RWPE2 (cell line): Measurements from ENCODE around the gene PPP1R36.

Experiments
- ATAC-seq: fragments of 200-7000 bp; cut with Tn5 transposase; 3 replicates; pipeline ENCODE4 v1.9.1; 2021; ENCODE audit warnings: low read depth
- DNase-seq: peaks from one replicate; pipeline ENCODE4 v3.0.0-alpha.2; 2020; ENCODE audit warnings: low spot score
- H3K27ac ChIP-seq: fragments of 450-650 bp; 2 replicates; pipeline ENCODE4 v1.5.1; 2017; ENCODE audit warnings: mild to moderate bottlenecking; ENCODE audit not compliant: poor library complexity, severe bottlenecking
- H3K27me3 ChIP-seq: fragments of 250-450 bp; sonication (Bioruptor Pico); 2 replicates; pipeline ENCODE4 v1.5.1; 2021; ENCODE audit warnings: mild to moderate bottlenecking, moderate library complexity; ENCODE audit not compliant: insufficient read depth, poor library complexity, severe bottlenecking
- H3K36me3 ChIP-seq: fragments of 250-450 bp; sonication (Bioruptor Pico); 2 replicates; pipeline ENCODE4 v1.5.1; 2020; ENCODE audit warnings: low read depth, mild to moderate bottlenecking, moderate library complexity
- H3K4me1 ChIP-seq: fragments of 250-450 bp; sonication (Bioruptor Pico); 2 replicates; pipeline ENCODE4 v1.5.1; 2021; ENCODE audit warnings: mild to moderate bottlenecking, moderate library complexity; ENCODE audit not compliant: insufficient read depth, poor library complexity, severe bottlenecking
- H3K4me3 ChIP-seq: fragments of 250-450 bp; sonication (Bioruptor Pico); 2 replicates; pipeline ENCODE4 v1.5.1; 2021; ENCODE audit warnings: mild to moderate bottlenecking, moderate library complexity; ENCODE audit not compliant: severe bottlenecking
- H3K9me3 ChIP-seq: fragments of 250-450 bp; sonication (Bioruptor Pico); 2 replicates; pipeline ENCODE4 v1.5.1; 2021; ENCODE audit warnings: mild to moderate bottlenecking, moderate library complexity; ENCODE audit not compliant: severe bottlenecking
- TF ChIP-seq, protein P1 (sequence below): fragments of 450-650 bp; IDR thresholded peaks from one replicate; pipeline ENCODE4 v1.5.1; 2017; ENCODE audit warnings: mild to moderate bottlenecking, moderate library complexity; ENCODE audit not compliant: poor library complexity, severe bottlenecking

The PPP1R36 gene

GRCh38 chr14:64634558-64634957 lies 84.8 kb downstream of the PPP1R36 start:
- no peaks in the 10 kb centered on the region for H3K36me3 ChIP-seq
- H3K4me1 ChIP-seq: peaks cover 2% of the 10 kb centered on the region
- no peak for DNase-seq
- no peak overlapping the region for H3K4me3 ChIP-seq
- TF ChIP-seq, protein P1, sequence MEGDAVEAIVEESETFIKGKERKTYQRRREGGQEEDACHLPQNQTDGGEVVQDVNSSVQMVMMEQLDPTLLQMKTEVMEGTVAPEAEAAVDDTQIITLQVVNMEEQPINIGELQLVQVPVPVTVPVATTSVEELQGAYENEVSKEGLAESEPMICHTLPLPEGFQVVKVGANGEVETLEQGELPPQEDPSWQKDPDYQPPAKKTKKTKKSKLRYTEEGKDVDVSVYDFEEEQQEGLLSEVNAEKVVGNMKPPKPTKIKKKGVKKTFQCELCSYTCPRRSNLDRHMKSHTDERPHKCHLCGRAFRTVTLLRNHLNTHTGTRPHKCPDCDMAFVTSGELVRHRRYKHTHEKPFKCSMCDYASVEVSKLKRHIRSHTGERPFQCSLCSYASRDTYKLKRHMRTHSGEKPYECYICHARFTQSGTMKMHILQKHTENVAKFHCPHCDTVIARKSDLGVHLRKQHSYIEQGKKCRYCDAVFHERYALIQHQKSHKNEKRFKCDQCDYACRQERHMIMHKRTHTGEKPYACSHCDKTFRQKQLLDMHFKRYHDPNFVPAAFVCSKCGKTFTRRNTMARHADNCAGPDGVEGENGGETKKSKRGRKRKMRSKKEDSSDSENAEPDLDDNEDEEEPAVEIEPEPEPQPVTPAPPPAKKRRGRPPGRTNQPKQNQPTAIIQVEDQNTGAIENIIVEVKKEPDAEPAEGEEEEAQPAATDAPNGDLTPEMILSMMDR: no peak
- no peaks in the 10 kb centered on the region for H3K9me3 ChIP-seq
- H3K27ac ChIP-seq: no peak overlapping the region
- no peak for ATAC-seq
- no peaks in the 10 kb centered on the region for H3K27me3 ChIP-seq

DNA sequence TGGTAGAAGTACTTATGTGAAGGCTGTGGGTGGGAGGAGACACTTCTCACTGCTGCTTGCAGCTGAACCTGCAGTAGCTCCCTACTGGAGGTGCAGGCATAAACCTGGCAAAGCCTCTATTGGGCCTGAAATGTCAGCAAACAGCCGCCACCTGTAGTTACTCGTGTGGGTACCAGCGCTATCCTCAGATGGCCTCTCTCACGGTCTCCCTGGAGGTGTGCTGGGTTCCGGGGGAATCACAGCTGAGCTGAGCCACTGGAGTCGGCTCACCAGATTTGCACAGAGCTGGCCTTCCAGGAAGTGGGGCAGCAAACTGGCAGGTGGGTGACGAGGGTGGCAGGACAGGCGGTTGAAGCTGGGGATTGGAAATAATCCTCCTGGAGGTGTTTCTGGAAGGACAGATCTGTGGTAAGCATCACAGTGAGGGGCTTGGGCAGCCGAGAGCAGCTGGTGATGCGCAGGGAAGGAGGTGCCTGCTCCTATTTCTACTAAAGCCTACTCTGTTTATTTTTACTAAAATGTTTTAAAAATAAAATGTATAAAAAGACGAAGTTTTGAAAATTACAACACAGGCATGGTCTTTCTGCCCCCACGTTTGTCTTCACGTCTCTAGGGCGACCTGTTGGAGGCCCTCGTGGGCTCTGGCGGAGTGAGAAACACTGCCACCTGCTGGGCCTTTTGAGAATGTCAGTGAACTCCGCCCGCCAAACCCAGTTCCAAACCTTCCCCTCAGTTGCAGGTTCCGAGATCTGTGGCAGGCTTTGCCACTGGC lies 86.6 kb downstream of the PPP1R36 start:
- H3K27ac ChIP-seq: no peak overlapping the region
- ATAC-seq (peak; percentile 77), DNase-seq (peak; percentile 51)
- peaks cover 7% of the 10 kb centered on the region for H3K4me1 ChIP-seq
- H3K36me3 ChIP-seq: no peaks in the 10 kb centered on the region
- TF ChIP-seq, protein P1: peak; percentile 98
- no peak overlapping the region for H3K4me3 ChIP-seq
- no peaks in the 10 kb centered on the region for H3K9me3 ChIP-seq
- H3K27me3 ChIP-seq: no peaks in the 10 kb centered on the region

DNA sequence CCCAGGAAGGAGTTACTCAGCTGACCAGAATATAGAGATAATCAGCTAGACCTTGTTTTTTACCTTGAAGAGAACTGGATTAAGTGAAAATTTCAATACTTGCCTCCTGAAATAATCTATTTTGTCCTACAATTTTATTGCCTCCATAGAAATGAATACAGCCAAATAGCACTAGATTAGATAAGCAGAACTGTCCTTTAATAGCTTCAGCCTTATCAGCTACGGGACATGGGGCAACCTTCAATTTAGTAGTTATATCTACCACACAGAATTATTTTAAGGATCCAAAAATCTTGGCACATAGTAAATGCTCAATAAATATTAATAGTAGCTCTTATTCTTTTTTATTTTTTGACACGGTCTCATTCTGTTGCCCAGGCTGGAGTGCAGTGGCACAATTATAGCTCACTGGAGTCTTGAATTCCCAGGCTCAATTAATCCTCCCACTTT lies 87.2 kb downstream of the PPP1R36 start:
- Histone ChIP-seq H3K9me3 (no peaks in the 10 kb centered on the region), H3K27ac (no peak overlapping the region), H3K27me3 (no peaks in the 10 kb centered on the region), H3K36me3 (no peaks in the 10 kb centered on the region), H3K4me1 (peaks cover 7% of the 10 kb centered on the region), H3K4me3 (no peak overlapping the region)
- TF ChIP-seq, protein P1: peak; percentile 90
- ATAC-seq (no peak), DNase-seq (no peak)

- TF ChIP-seq, protein P1: no peak
- Histone ChIP-seq H3K4me3 (no peak overlapping the region), H3K27me3 (no peaks in the 10 kb centered on the region), H3K9me3 (no peaks in the 10 kb centered on the region), H3K27ac (no peak overlapping the region), H3K36me3 (no peaks in the 10 kb centered on the region), H3K4me1 (peaks cover 7% of the 10 kb centered on the region)
- no peak for ATAC-seq
- DNase-seq: no peak
Measured at GRCh38 chr14:64637735-64638473, 88.1 kb downstream of the PPP1R36 start.

DNA sequence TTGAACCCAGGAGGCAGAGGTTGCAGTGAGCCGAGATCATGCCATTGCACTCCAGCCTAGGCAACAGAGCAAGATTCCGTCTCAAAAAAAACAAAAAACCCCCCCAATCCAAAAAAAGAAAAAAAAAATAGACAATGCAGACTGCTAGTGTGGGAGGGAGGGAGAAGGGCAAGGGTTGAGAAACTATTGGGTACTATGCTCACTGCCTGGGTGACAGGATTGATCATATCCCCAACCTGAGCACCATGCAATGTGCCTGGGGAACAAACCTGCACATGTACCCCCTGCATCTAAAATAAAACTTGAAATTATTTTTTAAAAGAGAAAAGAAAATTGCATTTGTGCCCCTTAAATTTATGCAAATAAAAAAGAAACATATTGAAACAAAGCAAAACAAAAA lies 88.9 kb downstream of the PPP1R36 start:
- no peak for ATAC-seq

More for the DNA sequence above, 88.9 kb downstream of the PPP1R36 start:
- peaks cover 7% of the 10 kb centered on the region for H3K4me1 ChIP-seq
- no peaks in the 10 kb centered on the region for H3K9me3 ChIP-seq
- no peak overlapping the region for H3K27ac ChIP-seq
- no peaks in the 10 kb centered on the region for H3K27me3 ChIP-seq
- no peak for DNase-seq
- no peaks in the 10 kb centered on the region for H3K36me3 ChIP-seq
- H3K4me3 ChIP-seq: no peak overlapping the region
- TF ChIP-seq, protein P1: no peak
